ENCODE data around the gene TPI1.
"Not testable (repeated sequence)": the region's sequence is repeated elsewhere in the genome, so short reads cannot be mapped to it uniquely, and the experiment has no call there.

TPI1 gene

DNA sequence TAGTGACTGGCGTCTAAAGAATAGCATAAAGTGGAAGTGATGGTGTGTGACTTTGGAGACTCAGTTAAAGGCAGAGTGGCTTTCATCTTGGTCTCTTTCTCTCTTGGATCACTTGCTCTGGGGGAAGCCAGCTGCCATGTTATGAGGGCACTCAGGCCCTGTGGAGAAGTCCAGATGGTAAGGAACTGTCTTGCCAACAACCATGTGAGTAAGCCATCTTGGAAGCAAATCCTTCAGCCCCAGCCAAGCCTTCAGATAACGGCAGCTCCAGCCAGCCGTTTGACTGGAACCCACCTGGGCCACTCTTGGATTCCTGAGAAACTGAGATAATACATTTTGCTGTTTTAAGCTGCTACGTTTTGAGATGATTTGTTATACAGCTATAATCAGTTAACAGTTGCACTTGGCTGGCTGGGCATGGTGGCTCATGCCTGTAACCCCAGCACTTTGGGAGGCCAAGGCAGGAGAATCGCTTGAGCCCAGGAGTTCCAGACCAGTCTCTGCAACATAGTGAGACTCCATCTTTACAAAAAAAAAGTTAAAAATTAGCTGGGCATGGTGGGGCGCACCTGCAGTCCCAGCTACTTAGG lies 29.6 kb downstream of the TPI1 start:
- DNase-seq = no peak

DNA sequence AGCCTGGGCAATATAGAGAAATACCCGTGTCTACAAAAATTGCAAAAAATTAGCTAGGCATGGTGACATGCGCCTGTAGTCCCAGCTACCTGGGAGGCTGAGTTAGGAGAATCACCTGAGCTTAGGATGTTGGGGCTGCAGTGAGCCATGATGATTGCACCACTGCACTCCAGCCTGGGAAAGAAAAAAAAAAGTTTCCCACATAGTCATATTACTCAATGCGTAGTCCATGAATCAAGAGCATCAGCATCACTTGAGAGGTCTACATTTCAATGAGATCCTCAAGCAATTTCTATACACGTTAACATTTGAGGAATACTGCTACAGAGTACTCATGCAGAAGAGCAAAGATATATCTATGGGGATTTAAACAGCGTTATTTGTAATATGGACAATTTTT lies 32.1 kb downstream of the TPI1 start:
- DNase-seq = no peak

DNA sequence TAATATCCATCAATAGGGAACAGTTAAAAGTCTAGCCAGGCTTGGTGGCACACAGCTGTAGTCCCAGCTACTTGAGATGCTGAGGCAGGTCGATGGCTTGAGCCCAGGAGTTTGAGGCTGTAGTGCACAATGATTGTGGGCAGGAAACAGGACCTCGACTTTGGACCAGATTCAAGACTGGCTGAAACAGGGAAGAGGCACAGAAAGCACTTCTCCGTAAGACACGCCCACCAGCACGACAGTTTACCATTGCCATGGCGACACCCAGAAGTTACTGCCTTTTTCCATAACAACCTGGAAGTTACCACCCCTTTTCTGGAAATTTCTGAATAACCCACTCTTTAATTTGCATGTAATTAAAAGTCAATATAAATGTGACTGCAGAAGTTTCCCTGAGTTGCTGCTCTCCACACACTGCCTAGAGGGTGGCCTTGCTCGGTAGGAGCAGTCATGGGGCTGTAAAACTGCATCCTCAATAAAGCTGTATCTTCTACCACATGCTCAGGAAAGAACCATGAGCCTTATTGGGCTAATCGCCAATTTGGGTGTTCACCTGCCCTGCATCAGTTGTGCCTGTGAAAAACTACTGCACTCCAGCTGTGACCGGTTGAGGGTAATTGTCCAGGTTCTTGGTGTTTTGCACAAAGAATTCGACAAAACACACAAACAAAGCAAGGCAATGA lies 32.6 kb downstream of the TPI1 start:
- no peak for DNase-seq

DNA sequence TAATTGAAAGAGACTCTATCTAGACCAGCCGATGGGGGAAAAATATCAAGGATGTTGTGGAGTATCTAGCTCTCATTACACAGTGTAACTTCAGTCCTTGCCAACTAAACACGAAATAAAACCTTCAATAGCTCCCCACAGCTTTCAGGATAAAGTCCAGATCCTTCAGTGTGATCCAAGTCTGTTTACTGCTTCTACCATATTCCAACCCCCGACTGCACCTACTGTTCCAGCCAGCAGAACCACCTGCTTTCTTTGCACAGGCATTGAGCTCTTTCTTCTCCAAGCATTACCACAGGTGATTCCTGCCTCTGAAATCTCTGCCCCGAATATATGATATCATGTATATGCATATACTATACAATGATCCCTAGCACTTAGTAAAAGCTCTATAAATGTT lies 35.1 kb downstream of the TPI1 start:
- DNase-seq = no peak

DNA sequence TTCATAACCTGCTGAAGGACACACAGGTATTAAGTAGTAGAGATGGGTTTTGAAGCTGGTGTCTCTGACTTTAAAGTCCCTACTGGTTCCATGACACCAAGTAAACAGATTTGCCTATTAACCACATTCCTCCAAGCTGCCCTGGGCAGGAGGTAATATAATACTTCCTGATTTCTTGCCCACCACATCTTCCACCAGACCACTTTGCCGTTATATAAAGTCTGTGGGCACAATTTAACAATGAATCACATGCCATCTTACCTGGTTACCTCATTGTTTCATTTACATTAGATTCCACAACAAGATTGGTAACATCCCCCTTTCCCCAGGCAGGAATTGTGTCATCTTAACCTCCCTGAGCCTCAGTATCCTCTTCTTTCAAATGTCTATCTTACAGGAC lies 36.4 kb downstream of the TPI1 start:
- no peak for DNase-seq

DNA sequence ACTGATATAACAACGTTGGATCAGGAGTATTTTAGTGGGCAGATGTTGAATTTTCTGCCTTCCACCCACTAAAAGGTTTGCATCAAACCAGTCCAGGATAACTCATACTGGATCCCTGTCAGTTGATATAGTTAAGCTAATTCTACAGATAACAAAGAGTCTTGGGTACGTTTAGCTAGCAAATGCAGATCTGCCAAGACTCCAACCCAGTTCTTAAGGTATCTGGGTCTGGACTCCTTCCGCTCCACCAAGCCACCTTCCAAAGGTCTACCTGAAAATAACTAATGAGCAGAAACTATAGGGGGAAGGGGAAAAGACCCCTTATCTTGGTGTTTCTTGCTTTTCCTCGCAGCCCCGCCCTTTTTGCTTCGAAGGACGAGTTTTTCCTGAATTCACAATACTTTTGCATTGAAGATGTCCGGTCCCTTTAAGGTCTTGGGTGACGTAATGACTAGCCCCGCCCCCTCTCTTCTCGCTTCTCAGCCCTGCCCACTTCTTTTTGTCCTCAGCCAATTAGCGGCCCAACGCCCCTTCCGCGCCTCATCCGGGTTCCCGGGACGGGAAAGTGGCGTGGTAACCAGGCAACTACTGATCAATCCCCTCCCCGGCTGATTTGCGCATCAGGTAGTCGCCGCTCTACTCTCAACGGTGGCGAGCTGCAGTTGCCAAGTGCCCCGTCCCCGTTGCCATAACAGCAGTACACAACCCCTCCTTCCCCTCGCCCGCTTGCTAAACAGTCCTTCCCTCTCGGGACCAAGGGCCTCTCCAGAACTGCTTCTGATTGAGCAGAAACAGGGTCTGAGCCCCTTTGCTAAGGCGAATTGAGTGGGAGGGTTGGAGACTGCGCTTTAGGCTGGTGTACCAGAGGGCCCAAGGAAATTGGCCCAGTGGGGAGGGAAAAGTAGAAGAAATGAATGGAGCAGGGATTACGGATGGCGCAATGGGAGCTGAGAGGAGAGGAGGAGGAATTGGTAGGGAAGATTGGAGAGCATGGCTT lies 37.2 kb downstream of the TPI1 start, which contains the start of gene LRRC23:
Gene LRRC23 (plus strand): TSS at position 543 of the 997 bp plus-strand sequence. CDS start 812 bp downstream, outside the sequence.
- DNase-seq = peak; percentile 98

DNA sequence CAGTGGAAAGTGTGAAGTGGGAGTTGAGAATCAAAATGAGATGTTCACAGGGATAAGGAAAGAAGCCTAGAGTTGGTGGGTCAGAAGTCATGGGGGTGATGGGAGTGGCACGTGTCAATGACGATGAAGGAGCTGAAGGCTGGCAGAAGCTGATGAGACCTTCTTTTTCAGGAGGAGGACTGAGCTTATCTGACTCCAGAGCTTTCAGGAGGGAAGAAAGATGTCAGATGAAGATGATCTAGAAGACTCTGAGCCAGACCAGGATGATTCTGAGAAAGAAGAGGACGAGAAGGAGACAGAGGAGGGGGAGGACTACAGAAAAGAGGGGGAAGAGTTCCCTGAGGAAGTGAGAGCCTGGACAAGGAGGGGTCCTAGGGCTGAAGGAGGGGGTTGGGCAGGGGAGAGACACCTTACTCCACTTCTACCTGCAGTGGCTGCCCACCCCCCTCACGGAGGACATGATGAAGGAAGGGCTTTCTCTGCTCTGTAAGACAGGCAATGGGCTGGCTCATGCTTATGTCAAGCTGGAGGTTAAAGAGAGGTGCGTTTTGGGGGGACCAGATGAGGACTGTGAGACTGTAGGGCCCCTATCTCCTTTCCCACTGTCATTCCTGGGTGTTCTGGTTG lies 38.2 kb downstream of the TPI1 start:
- DNase-seq = no peak

DNA sequence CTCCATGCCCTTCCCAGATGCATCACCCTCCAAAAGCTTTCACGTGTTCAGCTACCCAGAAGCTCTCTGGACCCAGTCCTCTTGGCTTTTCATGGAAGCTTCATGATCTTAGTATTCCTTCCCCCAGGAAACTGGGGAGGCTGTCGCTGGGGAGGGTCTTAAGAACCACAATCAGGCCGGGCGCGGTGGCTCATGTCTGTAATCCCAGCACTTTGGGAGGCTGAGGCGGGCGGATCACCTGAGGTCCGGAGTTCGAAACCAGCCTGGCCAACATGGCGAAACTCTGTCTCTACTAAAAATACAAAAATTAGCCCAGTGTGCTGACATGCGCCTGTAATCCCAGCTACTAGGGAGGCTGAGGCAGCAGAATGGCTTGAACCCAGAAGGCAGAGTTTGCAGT lies 40.8 kb downstream of the TPI1 start:
- not testable (repeated sequence) for DNase-seq

DNA sequence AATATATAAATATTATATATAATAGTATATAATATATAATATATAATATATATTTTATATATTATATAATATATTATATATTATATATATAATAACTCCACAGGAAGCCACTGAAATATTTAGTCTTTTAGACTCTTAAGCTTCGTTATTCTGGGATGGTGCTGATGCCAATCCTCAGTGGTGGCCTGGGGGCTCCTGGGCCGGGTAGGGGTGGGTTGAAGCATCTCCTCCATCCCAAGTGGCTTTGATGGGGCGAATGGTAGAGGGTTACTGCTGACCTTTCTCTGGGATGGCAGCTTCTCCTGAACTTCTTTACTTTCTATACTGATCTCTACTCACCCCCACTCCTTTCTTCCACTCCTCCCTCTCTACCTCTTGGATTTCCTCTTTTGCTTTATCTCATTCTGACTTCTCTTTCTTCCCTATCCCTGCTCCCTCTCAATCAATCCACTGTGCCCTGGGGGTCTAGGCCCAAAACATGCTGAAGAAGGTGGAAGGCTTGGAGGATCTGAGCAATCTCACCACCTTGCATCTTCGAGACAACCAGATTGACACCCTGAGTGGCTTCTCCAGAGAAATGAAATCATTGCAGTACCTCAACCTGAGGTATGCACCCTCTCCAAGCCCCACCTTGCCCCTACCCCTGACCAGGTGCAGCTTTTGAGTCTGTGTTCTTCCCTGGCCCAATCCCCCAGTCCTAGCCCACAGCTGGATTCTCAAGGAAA lies 42.3 kb downstream of the TPI1 start:
- no peak for DNase-seq

DNA sequence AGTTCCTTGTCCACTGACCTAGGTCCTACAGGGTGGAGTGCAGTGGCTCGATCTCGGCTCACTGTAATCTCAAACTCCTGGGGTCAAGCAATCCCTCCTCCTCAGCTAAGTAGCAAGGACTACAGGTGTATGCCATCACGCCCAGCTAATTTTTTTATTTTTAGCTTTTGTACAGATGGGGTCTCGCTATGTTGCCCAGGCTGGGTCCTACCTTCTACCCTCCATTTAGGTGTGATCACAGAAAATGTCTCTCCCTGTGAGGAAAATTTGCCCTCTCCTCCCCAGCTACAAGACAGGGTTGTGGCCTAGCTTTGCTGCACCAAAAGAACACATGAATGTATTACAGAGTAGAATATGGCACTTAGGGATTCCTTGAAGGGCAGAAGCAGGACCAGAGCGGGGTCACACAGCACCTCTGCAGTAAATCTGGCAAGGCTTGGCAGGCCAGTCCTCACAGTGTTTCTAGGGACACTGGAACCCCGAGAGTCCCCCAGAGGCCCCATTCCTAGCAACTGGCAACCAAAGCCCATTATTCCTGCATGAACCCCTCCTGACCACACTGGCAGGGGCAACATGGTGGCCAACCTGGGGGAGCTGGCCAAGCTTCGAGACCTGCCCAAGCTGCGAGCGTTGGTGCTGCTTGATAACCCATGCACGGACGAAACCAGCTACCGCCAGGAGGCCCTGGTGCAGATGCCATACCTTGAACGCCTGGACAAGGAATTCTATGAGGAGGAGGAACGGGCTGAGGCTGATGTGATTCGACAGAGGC lies 45.0 kb downstream of the TPI1 start:
- no peak for DNase-seq

DNA sequence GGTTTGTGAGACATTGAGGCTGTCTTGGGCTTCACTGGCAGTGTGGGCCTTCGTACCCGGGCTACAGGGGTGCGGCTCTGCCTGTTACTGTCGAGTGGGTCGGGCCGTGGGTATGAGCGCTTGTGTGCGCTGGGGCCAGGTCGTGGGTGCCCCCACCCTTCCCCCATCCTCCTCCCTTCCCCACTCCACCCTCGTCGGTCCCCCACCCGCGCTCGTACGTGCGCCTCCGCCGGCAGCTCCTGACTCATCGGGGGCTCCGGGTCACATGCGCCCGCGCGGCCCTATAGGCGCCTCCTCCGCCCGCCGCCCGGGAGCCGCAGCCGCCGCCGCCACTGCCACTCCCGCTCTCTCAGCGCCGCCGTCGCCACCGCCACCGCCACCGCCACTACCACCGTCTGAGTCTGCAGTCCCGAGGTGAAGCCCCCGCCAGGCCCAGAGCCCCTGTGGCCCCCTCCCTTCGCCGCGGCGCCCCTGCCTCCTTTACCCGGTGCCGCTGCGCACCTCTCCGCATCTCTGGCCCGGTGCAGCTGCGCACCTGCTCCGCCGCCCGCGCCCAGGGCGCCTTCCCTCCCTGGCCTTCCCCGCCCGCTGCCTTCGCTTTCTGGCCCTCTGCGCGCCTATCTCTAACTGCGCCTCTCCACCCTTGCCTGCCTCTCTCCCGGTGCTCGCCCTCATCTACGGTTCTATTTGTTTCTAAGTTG lies 47.1 kb downstream of the TPI1 start, which contains the start of gene ENO2:
Gene ENO2 (plus strand): TSS at position 335 of the 701 bp plus-strand sequence. CDS start 1,253 bp downstream, outside the sequence.
- DNase-seq = peak; percentile 78

DNA sequence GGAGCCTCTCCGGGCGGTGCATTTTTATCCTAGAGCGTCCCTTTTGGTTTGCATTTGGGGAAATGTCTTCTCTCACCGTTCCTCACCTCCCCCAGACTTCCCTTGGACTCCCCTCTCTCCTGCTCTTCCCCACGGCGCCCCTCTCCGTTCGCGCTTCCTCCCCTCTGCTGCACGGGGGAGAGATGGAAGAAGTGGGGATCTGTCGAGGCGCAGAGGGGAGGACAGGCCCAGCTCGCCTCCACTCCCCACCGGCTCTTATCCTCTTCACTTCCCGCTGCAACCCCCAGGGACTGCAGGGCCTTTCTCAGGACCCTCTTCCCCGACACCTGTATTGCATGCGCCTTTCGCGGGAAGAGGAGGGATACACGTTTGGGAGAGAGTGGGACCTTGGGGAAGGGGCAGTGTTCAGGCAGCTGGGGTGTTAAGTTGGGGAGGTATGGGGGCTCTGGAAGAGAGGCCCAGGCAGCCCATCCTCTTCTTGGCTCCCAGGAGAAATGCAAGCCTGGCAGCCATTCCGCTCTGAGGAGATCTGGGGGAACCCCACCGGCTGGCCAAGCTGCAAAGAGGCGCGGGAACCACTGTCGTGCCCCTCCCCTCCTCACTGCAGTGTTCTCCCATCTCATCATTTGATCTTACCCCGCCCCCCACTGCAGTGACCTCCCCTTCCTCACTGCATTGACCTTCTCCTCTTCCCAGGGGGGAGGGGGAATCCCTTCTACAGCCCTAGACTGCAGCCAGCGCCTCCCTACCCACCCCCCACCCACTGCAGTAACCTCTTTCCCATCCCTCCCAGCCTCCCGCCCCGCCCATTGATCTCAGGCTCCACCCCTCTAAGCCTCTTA lies 47.8 kb downstream of the TPI1 start:
- DNase-seq = no peak

DNA sequence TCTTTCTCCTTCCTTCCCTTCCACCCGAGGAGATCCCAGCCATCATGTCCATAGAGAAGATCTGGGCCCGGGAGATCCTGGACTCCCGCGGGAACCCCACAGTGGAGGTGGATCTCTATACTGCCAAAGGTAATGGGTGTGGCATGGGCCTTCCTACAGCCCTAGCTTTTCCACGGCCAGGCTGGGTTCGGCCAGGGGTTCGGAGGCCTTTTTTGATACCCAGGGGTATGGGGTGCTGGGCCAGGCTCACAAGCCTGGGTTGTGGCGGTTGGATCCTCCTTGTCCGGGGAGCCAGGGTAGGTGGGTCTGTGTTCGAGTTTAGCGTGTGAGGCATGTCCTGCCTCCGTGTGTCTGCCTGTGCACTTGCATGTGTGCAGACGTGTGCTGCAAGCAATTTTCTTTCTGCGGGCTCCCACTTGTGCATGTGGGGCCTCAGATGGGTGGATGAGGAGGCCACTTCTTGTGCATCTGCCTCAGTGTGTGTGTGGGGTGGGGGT lies 48.5 kb downstream of the TPI1 start:
- no peak for DNase-seq

DNA sequence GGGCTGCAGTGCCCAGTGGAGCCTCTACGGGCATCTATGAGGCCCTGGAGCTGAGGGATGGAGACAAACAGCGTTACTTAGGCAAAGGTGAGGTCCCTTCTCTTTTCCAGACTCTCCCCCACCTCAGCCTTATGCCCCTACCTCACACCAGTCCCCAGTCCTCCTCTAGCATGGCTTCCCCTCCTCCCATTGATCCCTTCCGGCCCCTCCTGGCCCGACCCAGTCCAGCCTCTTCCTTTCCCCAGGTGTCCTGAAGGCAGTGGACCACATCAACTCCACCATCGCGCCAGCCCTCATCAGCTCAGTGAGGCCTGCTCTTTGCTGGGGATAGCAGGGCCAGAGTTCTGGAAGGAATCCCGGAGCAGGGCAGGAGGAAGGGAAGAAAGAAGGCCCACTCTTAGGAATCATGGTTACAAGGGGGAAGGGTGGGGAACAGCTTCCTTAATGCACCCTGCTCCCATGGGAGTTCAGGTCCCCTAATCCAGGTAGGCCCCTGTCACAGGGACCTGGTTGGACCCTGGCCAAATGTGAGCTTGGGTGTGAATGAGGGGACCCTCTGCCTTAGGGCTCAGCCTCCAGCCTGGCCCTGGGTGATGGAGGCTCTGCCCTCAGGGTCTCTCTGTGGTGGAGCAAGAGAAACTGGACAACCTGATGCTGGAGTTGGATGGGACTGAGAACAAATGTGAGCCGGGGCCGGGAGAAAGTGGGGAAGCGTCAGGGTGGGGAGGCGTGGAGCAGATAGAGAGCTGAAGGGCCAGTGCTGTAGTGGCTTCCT lies 49.3 kb downstream of the TPI1 start:
- DNase-seq = no peak

DNA sequence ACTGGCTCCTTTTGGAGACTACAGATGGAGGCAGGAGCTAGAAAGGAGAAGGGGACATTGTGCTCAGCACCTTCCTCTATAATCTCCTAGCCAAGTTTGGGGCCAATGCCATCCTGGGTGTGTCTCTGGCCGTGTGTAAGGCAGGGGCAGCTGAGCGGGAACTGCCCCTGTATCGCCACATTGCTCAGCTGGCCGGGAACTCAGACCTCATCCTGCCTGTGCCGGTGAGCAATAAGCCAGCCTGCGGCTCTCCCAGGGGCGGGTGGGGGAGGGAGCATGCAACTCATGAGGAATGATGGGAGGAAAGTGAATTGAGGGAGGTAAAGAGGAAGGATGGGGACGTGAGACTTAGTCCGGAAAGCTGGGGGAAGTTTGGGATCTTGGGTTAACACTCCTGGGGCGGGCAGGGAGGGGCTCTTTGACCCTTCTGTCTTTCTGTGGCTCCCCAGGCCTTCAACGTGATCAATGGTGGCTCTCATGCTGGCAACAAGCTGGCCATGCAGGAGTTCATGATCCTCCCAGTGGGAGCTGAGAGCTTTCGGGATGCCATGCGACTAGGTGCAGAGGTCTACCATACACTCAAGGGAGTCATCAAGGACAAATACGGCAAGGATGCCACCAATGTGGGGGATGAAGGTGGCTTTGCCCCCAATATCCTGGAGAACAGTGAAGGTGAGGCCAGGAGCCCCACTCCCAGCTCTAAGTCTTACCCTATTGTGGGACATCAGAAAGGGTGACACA lies 50.3 kb downstream of the TPI1 start:
- DNase-seq = no peak

DNA sequence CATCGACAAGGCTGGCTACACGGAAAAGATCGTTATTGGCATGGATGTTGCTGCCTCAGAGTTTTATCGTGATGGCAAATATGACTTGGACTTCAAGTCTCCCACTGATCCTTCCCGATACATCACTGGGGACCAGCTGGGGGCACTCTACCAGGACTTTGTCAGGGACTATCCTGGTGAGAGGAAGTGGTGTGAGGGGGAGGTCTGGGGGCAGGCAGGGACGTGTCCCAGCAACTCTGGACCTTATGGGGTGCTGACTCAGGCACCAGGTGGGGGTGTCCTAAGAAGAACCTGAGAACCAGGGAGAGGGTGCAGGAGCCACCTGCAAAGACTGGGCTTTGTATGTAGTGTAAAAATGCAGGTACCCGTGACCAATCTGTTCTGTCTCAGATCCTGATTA lies 52.3 kb downstream of the TPI1 start:
- DNase-seq = no peak
